Measurements from ENCODE around the gene SDF2L1. TPM values are rescaled to one million over a fixed set of nuclear protein-coding genes. Genes with fewer than 3 reads are reported as not detected.

Gene SDF2L1
- total and polyA plus RNA-seq, 10 of the 15 experiments (the other 5 are each of a cell fraction or from before 2014, with no cell fraction given), result 3.0 to 214 (median 55.5) TPM

GRCh38 chr22:21674638-21675245 lies 32.6 kb downstream of the SDF2L1 start:
- intact Hi-C loops (cut with micrococcal nuclease; ENCODE audit: unreplicated experiment) (no loop called here), in situ Hi-C loops (cut with MboI) (no loop called here)
- ChIA-PET RAD21 (ENCODE audit: unreplicated experiment) (no interaction called here), CTCF (interaction anchor here (1.0 kb wide), 1 partner anchor 297 kb away, joined by 3 read pairs; no protein-coding TSS in a partner anchor), POLR2A (no interaction called here), SMC1A (ENCODE audit: uncharacterized antibody, unreplicated experiment) (no interaction called here)
- DNase-seq (ENCODE audit: low read depth, low spot score) (no peak), ATAC-seq (no peak), FAIRE-seq (no peak)
- peaks cover 2% of the 10 kb centered on the region for H3K79me2 ChIP-seq (ENCODE audit: control insufficient read depth, insufficient read depth, low read length)
- H3K4me3 ChIP-seq, result no peak overlapping the region
- no peaks in the 10 kb centered on the region for H3K9me3 ChIP-seq (replicated peaks; ENCODE audit: control insufficient read depth, insufficient read depth, low read length)
- WGBS (ENCODE audit: insufficient coverage, insufficient replicate concordance, low lambda C conversion rate, missing lambda C conversion rate), result 98% methylated on average over 12 of the region's 12 CpGs
- no peak overlapping the region for H3K9ac ChIP-seq (ENCODE audit: control insufficient read depth, insufficient read depth, low read length)
- H4K20me1 ChIP-seq (ENCODE audit: control insufficient read depth, insufficient read depth), result no peaks in the 10 kb centered on the region
- no peak overlapping the region for H2AFZ ChIP-seq (ENCODE audit: control insufficient read depth, low read depth, low read length)
- H3K4me1 ChIP-seq (ENCODE audit: control insufficient read depth, insufficient read depth, low read length), result peaks cover 12% of the 10 kb centered on the region
- no TSS peak for BruUV-seq (replicated peaks)
- no peak for TF ChIP-seq E2F4 (IDR thresholded peaks at IDR 0.05; ENCODE audit: low read depth, low read length)
- no peak for TF ChIP-seq LARP7 (IDR thresholded peaks at IDR 0.05)
- TF ChIP-seq ELK1 (IDR thresholded peaks at IDR 0.05; ENCODE audit: low read depth, low read length), result no peak
- TF ChIP-seq MLLT1 (IDR thresholded peaks at IDR 0.05), result no peak
- TF ChIP-seq SIN3A (IDR thresholded peaks at IDR 0.05; ENCODE audit: low read depth, low read length), result no peak
- TF ChIP-seq EGR1 (IDR thresholded peaks at IDR 0.05; ENCODE audit: borderline replicate concordance in 1 of 2, low read depth in 2 of 2, low read length in 2 of 2), result no peak
- TF ChIP-seq NBN (IDR thresholded peaks at IDR 0.05), result no peak
- TF ChIP-seq HDAC6 (IDR thresholded peaks at IDR 0.05; ENCODE audit: unreplicated experiment), result no peak
- no peak overlapping the region for H3K4me2 ChIP-seq (ENCODE audit: control insufficient read depth, insufficient read depth)
- peaks cover 15 to 19% of the 10 kb centered on the region in 2 experiments for H3K36me3 ChIP-seq (ENCODE audit: control insufficient read depth in 2 of 2, insufficient read depth in 2 of 2, low read length in 1 of 2)
- H3K27me3 ChIP-seq (replicated peaks in 1 of 2; ENCODE audit: control insufficient read depth in 2 of 2, insufficient read depth in 2 of 2, low read length in 1 of 2), result no peaks in the 10 kb centered on the region
- H3K27ac ChIP-seq (ENCODE audit: control insufficient read depth, insufficient read depth), result no peak overlapping the region

Measured in GM12878 (cell line).